Measurements from ENCODE around the gene CHMP2B.

CHMP2B gene, protein sequence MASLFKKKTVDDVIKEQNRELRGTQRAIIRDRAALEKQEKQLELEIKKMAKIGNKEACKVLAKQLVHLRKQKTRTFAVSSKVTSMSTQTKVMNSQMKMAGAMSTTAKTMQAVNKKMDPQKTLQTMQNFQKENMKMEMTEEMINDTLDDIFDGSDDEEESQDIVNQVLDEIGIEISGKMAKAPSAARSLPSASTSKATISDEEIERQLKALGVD

DNA sequence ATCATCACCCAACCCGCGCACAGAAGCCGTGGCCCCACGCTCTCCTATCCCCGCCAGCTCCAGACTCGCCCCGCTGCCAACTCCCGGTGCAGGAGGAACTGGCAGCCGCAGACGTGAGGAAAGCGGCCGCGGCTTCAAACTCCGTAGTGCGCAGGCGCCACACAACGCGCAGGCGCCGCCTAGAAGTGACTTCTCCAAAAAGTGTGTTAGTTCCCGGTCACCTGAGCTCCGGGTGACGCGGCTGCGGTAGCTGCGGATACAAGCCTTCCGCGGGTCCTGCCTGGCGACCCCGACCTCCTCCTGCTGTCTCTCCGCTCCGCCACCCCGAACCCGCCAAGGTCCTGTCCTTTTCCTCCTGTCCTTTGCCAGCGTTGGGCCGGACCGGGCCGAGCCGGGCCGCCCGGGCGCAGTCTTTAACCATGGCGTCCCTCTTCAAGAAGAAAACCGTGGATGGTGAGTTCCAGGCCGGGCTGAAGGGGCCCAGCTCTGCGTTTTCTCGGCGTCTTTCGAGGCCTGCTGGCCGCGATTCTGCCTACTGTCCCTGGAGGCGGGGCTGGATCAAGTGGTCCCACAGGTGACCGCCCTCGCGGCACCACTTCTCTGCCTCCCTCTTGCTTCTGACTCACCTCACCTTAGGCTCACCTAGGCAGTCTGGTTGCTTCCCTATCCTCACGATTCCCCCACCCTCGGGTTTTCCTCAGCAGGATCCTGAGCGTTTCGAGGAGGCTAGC, at the start of gene CHMP2B:
TSS of gene CHMP2B (plus strand) at position 206 of the 731 bp plus-strand sequence. CDS start at position 420, 214 bp downstream.
- peak; percentile 93 for DNase-seq (ENCODE audit: low spot score)

DNA sequence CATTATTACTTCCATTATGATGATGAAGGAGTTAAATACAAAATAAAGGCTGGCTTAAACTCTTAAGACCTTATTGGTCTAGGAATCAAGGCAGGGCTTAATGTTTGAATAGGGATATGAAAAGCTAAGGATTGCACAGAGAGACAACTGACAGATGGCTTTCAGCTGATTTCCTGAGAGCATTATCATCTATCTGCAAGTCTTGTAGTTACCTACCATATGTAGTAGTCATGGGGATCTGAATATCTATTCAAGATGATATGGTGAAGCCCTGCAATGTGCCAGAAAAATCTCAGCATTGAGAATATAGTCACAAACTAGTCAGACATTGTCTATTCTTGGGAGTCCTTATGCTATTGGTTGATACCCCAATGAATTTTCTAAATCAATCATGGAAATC, 47.5 kb upstream of the CHMP2B start:
- no peak for DNase-seq (ENCODE audit: low spot score)

DNA sequence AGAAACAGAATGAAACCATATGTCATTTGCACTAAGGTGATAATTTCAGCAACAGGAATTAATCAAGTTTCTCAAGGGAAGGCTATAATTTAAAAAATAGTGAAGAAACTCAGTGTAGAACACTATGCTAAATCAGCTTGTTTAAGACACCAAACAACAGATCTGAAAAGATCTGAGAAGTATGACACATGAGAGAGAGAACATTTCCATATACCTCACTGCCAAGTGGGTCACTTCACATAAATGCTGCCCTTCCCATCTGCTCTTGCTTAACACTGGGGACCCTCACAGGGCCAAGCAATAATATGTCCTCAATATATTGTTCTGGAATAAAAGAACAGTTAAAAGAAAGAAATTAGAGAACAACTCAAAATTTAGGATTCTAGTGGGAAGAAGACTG, 45.6 kb upstream of the CHMP2B start:
- DNase-seq (ENCODE audit: low spot score), result no peak

DNA sequence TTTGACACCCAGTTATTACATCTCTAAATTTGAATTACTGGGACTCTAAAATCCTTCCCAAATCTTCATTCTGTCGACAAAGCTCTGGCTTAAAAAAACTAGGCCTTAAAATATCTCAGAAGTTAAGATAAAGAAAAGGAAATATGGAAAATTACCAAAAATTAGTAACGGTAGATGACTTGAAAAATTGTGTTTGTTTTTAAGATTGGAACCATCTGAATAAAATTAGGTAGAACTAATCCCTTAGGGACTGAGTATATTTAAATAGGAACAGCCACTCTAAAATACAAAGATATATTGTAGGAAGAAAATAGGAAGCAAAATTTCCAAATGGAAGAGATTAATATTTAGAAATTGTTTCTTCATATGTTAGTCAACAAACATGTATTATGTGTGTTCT, 45.1 kb upstream of the CHMP2B start:
- DNase-seq (ENCODE audit: low spot score), result no peak

DNA sequence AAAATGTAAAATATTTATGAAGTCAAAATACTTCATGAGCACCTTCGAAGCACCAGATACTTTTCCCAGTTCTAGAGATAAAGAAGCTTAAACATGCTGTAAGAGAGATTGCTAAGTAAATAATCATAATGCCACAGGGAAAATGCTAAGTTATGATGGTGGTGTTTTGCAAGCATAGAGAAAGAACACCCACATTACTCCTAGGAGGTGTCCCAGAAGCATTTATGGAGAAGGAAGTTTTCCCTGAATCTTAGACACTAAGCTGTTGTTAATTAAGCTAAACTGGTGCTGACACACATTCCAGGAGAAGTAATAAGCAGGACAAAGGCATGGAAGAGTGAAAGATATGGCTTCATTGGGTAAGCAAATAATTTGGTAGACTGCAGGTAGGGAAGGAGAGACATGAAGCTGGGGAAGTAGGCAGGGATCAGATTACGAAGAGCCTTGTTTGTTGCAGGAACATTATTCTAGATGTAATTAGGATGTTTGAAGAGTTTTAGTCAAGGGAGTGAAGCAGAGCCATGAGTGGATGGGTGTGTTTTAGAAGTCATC, 40.4 kb upstream of the CHMP2B start:
- DNase-seq (ENCODE audit: low spot score), result no peak

DNA sequence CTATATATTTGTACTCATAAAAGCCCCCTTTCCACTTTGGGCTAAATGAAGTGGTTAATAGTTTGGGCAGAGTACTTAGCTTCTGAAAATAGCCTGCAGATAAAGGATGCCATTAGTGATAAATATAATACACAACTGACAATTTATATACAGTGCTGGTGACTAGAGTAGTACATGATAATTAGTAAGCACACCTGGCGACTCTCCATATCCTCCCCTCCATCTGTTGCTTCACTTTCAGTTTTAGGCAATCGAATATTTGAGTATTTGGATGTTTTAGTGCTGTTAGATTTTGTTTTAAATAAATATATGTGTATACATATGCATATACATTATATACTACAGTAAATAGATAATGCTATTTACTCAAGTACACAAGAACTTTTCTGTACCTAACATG, 35.9 kb upstream of the CHMP2B start:
- DNase-seq (ENCODE audit: low spot score), result no peak

DNA sequence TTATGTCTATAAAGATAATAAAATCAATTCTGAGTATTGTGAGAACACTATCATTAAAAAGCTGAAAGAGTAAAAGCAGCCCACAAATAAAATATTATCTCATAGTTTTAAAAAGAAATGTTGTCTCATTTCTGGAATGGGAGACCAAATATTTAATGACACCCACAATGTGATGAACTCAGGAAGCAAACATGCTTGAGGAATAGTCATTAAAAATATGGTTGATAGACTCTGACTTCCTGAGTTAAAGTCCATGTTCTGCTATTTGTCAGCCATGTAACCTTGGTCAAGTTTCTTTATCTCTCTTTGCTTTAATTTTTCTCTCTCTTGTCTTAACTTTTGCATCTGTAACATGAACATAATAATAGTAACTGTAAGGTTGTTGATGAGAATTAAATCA, 35.5 kb upstream of the CHMP2B start:
- DNase-seq (ENCODE audit: low spot score), result no peak

DNA sequence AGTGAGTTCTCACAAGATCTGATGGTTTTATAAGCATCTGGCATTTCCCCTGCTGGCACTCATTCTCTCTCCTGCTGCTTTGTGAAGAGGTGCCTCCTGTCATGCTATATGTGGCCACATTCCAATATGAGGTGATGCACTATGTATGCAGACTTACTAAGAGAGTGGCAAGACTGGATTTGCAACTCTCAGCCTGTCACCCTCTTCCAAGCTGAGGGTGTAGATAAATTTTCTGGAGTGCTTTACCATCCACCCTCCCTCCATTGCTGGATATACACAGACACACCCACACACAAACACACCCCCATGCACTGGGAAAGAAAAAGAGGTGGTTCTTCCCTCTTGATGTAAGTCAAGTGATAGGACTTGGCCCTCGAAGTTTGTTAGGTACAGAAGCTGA, 30.2 kb upstream of the CHMP2B start:
- DNase-seq (ENCODE audit: low spot score), result no peak

DNA sequence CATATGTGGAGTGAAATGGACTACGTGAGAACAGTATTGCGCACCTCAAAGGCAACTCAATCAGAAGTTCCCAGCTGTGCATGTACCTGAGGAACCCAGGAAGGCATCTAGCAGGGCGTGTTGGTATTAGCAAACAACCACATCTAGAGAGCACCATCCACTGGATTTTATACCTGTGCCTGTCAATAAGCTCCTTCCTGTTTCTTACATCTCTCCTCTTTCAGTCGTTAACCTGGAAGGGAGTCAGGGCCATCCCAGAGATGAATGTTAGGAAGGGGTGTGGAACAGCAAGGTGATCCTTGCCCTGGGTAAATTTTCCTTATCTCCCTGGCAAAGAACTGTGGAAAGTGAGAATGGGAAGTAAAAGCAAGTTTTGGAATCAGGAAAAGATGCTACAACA, 29.6 kb upstream of the CHMP2B start:
- DNase-seq (ENCODE audit: low spot score), result no peak

DNA sequence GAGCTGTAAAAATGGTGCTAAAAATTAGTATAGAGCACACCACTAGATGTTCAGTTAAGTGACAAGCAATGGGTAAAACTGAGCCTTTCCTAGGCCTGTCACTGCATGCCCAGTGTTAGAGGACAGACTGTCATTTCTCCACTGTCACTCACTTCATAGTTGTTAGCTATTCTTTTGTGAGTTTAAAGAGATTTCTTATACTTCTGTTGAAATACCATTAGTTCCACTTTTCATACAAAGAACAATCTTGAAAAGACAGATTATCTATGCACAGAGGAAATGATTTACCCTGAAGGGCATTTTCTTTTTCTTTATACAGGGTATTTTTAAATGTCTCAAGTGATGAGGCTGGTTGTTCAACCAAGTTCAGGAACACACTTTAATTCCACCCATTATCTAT, 28.3 kb upstream of the CHMP2B start:
- DNase-seq (ENCODE audit: low spot score), result no peak

DNA sequence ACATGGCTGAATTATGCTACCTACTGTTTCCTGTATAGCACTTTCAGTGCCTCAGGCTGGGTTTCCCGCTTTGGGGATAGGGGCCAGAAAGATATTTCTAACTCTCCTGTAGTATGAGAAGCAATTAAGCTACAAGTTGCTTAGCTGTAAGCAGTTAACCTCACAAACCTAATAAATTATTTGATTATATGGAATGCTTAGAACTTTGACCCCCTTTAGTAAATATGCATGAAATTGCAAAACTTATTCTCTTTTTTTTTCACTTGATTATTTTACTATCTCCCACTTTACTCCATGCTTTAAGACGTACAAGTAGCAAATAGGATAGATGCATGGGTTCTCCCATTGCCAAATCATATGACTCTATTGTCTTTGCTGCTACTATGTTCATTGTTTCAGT, 27.5 kb upstream of the CHMP2B start:
- DNase-seq (ENCODE audit: low spot score), result no peak

DNA sequence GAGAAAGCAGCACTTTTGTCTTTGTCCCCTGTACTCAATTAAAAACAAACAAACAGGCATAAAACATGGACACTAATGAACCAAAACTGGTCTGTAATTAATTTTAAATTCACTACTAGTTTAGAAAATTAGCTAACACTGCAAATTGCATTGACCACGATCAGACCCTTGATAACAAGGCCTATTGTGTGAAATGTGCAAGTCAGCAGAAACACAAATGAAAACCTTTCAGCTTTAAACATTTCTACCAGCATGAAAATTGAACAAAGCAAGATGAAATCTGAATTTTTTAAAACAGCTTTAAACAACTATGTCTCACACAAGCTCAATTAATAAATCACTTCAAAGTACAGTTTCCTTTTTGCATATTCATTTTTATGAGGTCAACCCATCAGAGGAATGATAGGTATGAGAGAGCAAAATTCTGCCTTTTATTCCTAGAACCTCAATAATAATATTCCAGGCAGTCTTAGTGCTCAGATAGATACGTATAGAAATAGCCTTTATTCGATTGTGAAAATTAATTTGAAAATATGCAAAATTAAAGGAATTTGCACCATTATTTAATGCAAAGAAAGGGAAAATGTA, 27.0 kb upstream of the CHMP2B start:
- DNase-seq (ENCODE audit: low spot score), result no peak

DNA sequence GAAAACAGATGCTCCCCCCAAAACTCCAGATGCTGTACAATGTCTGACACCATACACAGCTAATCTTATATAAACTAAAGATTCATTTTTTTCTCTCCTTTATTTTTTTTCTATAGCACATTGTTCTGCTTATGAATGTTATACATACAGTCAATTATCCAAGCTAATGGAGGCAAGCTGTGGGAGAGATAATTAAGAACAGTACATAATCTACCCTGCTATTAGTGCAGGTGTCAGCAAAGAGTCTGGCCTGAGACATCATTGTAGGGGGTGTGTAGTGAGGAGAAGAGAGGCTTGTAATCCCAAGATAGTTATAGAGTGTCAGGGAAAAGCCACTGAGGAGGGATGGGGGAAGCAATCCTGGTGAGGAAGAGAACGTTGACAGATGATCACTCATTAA, 25.4 kb upstream of the CHMP2B start:
- no peak for DNase-seq (ENCODE audit: low spot score)

DNA sequence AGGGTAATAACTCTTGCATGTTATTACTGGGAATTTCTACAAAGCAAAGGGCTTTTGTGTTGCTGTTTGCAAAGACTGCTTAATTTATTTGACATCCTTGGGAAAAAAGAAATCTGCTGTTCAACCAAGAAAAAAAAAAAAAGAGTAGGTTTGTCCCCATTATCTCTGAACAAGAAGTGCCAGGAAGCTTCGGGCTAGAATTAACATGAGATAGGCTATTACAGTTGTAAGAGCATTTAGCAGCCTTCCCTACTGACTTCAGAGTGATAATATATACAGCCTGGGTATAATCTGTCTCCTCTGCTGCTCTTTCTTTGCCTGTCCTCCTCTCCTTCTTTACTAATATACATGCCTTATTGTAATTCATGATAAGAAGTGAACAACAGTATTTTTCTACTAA, 23.3 kb upstream of the CHMP2B start:
- DNase-seq (ENCODE audit: low spot score), result no peak

DNA sequence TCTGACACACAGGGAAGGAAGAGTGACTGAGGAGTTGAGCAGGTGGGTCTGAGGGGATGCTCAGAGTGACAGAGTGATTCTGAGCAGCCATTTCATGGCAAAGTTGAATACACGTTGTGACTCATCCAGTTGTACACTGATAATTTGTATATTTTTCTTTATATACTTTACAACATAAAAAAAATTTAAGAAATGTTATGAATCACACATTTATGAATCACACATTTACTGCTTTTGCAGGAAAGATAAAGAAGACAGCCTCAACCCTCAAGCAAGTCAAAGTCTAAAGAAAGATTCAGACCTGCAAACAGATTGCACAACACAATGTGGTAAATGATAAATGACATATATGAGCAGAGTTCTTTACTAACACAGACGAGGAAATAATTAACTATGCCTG, 21.0 kb upstream of the CHMP2B start:
- DNase-seq (ENCODE audit: low spot score), result peak; percentile 14

DNA sequence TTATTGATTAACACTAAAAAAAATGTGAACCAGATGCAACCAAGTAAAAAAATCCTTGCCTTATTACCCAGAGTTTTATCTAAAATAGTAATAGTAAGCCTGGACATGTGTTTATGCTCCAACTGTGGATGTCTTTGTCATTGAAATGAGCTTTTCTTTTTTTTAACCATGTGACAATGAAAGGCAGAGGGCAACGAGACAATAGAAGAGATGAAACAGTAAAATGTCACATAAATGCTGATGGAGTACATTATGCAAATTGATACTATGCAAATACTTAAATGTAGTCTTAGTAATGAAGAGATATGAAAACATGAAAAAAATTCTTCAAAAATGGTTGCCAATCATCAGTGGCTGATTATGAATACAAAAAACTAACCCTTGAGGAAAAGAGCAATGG, 20.5 kb upstream of the CHMP2B start:
- DNase-seq (ENCODE audit: low spot score), result no peak

DNA sequence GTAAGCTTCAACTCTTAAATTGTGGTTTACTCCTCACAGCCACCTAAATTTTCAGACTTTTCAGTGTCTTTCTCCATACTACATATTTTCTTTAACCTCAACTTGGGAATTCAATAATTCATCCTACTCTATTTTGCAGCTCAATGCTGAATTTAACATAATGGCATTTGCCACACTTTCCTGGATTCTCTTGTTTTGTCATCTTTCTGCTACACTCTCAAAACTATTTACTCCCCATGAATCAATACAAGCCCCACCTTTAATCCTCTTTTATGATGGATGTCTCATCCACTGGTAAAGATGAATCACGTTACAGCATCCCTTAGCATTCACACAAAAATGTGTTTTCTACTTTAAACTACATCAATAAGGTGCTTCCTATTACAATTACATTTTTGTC, 19.6 kb upstream of the CHMP2B start:
- no peak for DNase-seq (ENCODE audit: low spot score)

DNA sequence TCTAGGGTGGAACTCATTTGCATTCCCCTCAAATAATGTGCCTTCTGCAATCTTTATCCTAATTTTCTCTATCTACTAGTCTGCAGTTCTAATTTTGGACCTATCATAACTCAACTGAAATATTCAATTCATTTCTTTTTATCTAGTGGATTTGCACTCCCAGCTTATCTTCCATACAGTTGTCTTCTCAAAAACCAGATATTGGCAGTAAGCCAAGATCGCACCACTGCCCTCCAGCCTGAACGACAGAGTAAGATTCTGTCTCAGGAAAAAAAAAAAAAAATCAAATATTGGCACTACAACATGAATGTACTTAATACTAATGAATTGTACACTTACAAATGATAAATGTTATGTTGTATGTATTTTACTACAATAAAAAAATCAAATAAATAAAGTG, 18.0 kb upstream of the CHMP2B start:
- no peak for DNase-seq (ENCODE audit: low spot score)

DNA sequence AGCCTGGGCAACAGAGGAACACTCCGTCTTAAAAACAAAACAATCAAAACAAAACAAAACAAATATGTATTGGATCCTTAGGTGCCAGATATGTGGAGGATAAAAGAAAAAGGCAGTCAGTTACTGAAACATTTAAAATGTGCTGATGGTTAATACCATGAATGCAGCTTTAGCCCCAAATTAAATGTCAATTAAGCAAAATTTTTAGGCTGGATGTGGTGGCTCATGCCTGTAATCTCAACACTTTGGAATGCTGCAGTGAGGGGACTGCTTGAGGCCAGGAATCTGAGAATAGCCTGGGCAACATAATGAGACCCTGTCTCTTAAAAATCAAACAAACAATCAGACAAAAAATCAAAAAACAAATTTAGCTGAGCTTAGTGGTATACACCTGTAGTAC, 8.5 kb upstream of the CHMP2B start:
- DNase-seq (ENCODE audit: low spot score), result no peak

DNA sequence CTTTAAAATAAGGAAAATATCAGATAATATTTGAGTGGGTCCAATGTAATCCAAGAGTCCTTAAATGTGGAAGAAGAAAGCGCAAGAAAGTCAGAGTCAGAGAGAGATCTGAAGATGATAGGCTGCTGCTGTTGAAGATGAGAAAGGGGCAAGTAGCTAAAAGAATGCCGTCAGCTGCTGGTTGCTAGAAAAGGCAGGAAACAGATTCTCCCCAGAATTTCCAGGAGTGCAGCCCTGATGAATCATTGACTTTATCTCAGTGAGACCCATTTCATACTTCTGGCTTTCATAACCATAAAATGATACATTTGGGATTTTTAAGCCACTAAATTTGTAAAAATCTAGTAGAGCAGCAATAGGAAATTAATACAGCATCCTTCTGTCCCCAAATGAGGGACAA, 7.5 kb upstream of the CHMP2B start:
- no peak for DNase-seq (ENCODE audit: low spot score)

DNA sequence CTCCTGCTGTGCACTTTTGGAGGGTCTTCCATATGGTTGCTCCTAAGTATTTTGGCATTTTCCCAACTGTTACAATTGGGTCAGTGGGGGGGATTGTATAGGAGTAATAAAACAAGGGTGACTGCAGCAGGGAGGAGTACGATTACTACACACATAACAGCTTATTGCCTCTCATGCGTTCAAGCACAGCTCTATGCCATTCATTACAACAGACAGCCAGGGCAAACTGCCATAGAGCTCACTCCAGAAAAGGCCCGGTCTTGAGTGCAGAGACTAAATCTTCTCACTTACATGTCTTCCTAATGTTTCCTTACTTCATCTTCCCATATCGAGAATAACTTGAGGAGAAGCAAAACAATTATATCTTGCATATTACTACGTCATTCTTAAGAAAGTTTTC, 1.4 kb upstream of the CHMP2B start:
- no peak for DNase-seq (ENCODE audit: low spot score)

DNA sequence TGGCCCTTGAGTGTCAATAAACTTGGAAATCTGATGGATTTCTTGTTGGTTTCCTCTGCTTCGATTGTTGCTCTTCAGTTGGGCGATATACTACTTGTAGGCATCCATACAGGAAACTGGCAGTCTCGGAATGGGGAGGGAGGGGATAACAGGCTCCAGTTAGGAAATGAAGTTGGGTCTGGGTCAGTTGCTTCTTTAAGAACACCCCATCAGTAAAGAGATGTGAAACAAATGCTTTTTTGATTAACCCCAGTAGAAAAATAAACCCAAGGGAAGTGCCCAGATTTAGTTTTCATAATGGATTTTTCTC, 681 bp downstream of the CHMP2B start:
- no peak for DNase-seq (ENCODE audit: low spot score)

DNA sequence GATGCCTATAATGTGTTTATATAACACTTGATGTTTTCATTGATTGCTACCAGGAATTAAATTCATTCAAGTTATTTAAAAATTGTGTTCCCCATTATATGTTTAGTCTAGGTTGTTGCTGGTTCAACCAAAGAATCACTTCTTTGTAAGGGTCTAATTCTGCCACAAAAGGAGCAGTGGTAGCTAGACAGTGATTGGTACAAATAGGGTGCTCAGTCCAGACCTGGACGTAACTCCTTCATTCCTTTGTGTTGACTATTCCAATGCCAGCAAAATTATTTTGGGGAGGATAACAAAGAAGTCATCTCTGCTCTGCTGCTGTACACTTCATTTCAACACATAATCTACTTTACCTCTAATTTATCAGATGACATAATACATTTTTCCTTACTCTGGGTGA, 1.2 kb downstream of the CHMP2B start:
- peak; percentile 10 for DNase-seq (ENCODE audit: low spot score)

DNA sequence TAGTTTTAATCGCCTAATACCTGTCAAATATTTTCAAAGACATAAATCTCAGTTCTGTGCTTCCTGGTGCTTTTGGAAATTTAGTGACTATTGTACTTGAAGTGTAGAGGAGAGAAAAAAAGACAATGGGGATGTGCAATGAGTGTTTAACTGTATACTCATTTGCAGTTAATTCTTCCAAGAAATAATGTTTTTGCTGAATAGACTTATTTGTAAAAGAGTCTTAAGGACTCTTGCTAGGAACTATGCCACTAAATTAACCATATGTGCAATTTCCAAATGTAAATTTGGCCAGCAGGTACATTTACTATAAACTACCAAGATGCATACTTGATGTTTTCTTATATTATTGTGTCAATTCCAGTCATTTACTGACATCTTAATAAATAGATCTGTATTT, 2.0 kb downstream of the CHMP2B start:
- DNase-seq (ENCODE audit: low spot score), result no peak
